Omental fat pad (tissue), 4 donors: Measurements from ENCODE around the gene ARHGAP12. TPM values are rescaled to one million over a fixed set of nuclear protein-coding genes. Genes with fewer than 3 reads are reported as not detected.

Experiments
- ATAC-seq: fragments of 150-250 bp; one replicate; pipeline ENCODE4 v1.9.1; 2016; ENCODE audit warnings: mild to moderate bottlenecking, moderate library complexity; ENCODE audit not compliant: low FRiP score
- DNase-seq: peaks from one replicate; pipeline ENCODE4 v3.0.0-alpha.2; 2019; ENCODE audit warnings: low spot score
- CTCF ChIP-seq, 3 donors: fragments of 450-650 bp; IDR thresholded peaks; one replicate each; pipeline ENCODE4 v1.5.1; 2016 to 2017; ENCODE audit warnings: antibody characterized with exemption in 3 of 3, mild to moderate bottlenecking in 3 of 3, moderate library complexity in 2 of 3
- total RNA-seq, 4 donors: library from RNA; depleted of rRNA; stranded (reverse); fragments of >200 nt; gene quantifications; one replicate each; pipeline ENCODE4 v1.1.0, GENCODE V29; 2016

Gene ARHGAP12
- total RNA-seq, 4 donors from 2014 or later, result 20.4 to 47.4 (median 33.1) TPM

- TF ChIP-seq CTCF (IDR thresholded peaks at IDR 0.05), result no peak
- ATAC-seq, result no peak
- DNase-seq, result no peak
Observed at GRCh38 chr10:31823358-31823757, 105.3 kb downstream of the ARHGAP12 start.

DNA sequence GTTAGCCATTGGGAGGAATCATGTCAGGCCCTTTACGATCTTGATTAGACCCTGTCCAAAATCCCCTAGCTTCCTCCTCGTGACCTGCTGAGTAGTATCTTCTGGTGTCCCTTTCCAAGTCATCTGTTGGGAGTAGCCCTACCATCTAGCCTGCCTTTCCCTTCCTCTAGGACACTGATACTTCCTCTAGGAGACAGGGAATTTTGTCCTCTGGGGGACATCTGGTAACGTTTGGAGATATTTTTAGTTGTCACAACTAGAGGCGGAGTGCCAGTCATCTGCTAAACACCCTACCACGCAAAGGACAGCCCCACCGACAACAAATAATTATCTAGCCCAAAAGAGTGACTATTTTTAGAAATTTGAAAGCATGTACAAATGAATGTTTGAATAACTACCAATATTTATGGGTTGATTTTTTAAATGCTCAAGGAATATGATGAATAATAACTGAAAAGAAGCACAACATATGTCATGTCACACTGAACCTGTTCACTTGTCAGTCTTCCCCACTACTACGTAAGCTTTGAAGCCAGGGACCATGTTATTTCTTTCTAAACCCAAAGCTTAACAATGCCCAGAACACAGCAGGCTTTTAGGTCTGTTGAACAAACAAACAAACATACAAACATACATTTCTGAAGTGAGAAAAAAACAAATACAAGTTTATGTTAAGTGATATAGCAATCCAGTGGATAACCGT is 105.9 kb downstream of the ARHGAP12 start:
- no peak for ATAC-seq
- no peak for TF ChIP-seq CTCF (IDR thresholded peaks at IDR 0.05)
- DNase-seq, result no peak

DNA sequence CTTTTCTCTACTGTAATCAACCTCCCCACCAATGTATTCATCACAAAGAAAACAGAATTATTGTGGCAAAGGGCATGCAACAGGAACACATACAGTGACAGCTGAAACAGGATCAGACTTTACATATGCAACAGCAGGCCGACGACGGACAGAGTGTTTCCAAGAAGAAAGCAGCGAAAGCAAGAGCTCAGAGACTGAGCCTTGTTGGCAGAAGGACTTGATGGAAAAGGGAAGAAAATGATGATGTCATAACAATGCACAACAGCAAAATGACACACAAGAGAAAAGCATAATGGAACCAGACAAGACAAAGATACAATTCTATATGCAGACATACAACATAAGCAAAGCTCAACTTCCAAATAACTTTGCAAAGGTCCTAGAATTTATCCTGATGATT is 106.5 kb downstream of the ARHGAP12 start:
- TF ChIP-seq CTCF (IDR thresholded peaks at IDR 0.05), result no peak
- DNase-seq (no peak), ATAC-seq (no peak)

GRCh38 chr10:31820778-31821369 is 107.8 kb downstream of the ARHGAP12 start:
- DNase-seq (no peak), ATAC-seq (no peak)
- no peak for TF ChIP-seq CTCF (IDR thresholded peaks at IDR 0.05)

DNA sequence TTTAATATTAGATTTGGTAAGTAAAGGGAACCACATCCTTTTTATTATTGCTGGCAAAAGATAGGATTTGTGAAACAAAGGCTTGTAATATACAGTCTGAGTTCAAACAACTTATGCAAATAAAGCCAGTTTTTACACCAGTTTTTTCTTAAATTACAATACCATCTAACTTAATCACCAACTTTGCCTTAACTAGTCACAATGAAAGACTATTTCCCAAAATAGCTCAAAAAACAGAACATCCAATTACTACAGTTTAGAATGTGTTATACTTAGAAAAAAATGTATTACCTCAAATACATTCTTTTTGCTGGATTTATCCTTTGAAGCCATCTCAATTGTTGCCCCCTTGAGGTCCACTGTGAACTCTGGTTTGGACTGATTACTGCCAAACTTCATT is 108.5 kb downstream of the ARHGAP12 start:
- ATAC-seq, result no peak
- no peak for DNase-seq
- no peak for TF ChIP-seq CTCF (IDR thresholded peaks at IDR 0.05)

- ATAC-seq (no peak), DNase-seq (no peak)
- no peak for TF ChIP-seq CTCF (IDR thresholded peaks at IDR 0.05)
Observed at GRCh38 chr10:31819391-31819820, 109.2 kb downstream of the ARHGAP12 start.

GRCh38 chr10:31816318-31816717 is 112.3 kb downstream of the ARHGAP12 start:
- ATAC-seq (no peak), DNase-seq (no peak)
- TF ChIP-seq CTCF (IDR thresholded peaks at IDR 0.05), result no peak
